NK-92 (cell line): Measurements from ENCODE around the gene APH1B.
"Not testable (repeated sequence)": the region's sequence is repeated elsewhere in the genome, so short reads cannot be mapped to it uniquely, and the experiment has no call there.

Experiments
- DNase-seq: peaks from one replicate; lab custom pipeline; 2025; ENCODE audit not compliant: unreplicated experiment; lab: John Stamatoyannopoulos, UW

APH1B gene

GRCh38 chr15:63329567-63330350 lies 52.4 kb downstream of the APH1B start:
- DNase-seq = no peak

- no peak for DNase-seq
Measured at GRCh38 chr15:63330926-63331325, 53.5 kb downstream of the APH1B start.

DNA sequence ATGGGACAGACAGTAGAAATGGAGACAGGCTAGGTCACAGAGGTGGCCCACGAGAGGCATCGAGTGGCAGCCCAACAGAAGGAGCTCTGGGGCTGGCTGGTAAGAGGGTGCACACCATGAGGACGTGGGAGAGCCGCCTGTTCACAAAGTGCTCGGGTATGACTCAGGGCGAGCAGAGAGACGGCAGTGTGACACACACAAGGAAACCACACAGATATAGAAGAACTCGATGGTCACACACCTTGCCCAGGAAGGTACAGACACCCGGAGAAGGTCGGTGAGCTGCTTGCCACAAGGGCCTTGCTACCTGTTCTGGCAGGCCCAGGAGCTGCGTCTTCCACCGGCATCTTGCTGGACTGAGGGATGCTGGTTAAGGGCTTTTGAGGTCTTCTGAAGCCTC lies 54.1 kb downstream of the APH1B start:
- DNase-seq = no peak

DNA sequence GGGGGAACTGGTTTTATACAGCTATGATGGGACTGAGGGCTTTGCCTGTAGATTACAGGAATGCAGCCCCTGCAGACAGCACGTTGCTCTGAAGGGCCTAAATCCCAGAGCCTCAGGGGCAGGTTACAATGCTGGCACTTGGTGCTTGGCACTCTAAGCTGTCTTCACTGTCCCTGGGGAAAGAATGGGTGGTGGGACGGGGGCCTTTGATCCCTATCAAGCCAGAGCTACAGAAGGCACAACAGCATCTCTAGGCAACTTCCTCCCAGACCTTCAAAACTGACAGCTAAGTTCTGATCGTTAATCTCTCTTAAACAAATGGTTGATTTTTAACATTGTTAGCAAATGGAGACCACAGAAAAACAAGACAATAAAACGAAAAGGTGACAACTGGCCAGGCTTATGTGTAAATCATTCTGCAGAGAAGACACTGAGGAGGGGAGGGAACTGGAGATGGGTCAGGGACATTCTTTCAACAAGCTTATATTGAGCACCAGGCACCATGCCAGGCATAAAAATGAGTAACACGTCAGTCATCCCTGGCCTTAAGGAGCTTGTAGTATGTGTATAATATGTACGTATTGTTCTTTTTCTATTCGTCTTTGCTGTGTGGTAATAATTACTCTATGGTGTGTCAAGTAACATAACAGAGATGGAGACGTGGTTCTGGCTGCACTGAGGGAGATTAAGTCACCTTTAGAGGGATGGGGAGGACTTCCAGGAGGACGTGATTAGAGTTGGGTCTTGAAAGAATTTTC lies 55.1 kb downstream of the APH1B start:
- no peak for DNase-seq

DNA sequence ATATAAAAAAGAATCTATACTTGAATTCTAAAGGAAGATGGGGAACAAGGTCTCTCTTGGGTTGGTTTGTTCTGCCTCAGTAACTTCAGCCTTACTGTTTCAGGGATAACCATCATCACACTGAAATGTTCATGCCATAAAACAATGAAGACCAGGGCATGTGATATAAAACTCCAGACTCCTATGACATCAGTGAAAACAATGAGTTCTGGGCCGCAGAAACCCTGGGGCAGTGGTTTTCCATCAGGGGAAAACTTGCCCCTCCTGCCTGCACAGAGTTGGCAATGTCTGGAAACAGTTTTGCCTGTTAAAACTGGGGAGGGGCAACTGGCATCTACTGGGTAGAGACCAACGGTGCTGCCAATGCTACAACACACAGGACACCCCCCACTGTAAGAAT lies 57.4 kb downstream of the APH1B start:
- DNase-seq = no peak

GRCh38 chr15:63335543-63336240 lies 58.3 kb downstream of the APH1B start:
- no peak for DNase-seq

- DNase-seq = no peak
Measured at GRCh38 chr15:63337046-63337445, 59.6 kb downstream of the APH1B start.

- no peak for DNase-seq
Measured at GRCh38 chr15:63338170-63338569, 60.8 kb downstream of the APH1B start.

GRCh38 chr15:63339006-63339766 lies 61.8 kb downstream of the APH1B start:
- no peak for DNase-seq

DNA sequence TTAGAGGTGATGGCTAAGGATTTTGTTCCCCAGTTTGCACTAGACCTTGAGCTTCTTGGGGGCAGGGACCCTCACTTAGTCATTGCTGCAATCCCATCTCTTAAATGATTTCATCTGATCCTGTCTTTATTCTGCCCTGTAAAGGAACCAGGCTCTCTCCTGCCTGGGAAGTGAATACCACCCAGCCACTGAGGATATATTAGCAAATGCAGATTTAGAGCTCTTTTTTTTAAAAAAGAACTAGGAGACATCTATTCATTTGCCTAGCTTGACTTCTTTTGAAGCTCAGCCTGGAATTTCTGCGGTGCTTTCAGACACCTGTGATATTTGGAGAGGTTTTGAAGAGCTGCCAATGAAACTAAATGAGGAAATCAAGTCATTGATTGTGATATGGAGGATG lies 62.4 kb downstream of the APH1B start:
- no peak for DNase-seq

DNA sequence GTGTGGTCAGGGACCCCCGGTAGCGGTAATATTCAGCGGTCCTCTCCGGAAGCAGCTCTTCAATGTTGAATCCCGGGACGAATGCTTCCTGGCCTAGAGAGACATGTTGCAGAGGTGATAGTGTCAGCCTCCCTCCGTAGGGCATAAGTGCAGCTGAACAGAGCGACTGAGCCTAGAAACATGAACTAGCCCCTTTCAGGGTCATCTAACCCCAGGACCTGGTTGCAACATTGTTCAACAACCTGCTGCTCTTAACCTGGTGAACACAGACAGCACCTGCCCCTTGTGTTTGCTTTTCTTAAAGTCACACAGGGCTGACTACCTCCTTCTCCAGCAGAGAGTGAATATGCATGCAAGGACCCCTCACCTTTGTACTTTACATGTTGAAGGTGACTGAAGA lies 62.9 kb downstream of the APH1B start:
- DNase-seq = no peak

DNA sequence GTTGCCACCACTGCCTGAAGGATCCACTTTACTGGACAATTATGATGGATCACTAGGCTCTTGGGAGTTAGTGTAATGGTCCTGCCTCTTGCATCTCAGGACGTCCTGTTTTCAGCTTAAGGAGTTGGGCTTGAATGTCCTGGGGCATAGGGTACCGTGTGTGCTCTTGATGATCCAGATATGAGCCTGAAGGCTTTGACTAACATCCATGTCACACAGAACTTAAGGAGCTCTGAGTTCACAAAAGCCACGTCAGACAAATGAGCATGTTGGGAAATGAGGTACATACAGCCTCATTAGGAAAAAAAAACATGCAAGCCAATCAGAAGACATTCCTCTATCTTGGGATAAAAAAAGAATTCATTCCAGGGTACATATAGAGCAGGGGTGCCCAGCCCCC lies 63.5 kb downstream of the APH1B start:
- no peak for DNase-seq

DNA sequence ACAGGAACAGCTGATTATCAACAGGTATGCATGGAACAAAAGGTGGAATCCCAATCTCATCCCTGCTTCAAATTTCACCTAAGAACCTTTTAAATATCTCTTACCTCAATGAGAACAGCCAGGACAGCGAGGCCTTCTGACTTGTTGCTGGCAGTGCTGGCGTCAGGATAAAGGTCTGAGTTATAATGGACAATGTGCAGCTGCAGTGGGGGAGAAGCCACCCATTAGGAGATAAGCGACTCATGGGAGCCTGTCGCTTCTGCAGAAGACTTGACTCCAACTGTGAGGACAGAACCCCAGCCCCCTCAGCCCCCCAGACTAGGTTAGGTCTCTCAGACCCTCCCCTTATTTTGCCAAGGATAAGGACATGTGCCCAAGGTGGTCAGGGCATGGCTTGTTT lies 64.5 kb downstream of the APH1B start:
- no peak for DNase-seq

- DNase-seq = not testable (repeated sequence)
Measured at GRCh38 chr15:63342996-63343562, 65.7 kb downstream of the APH1B start.

- no peak for DNase-seq
Measured at GRCh38 chr15:63344731-63345390, 67.5 kb downstream of the APH1B start.

DNA sequence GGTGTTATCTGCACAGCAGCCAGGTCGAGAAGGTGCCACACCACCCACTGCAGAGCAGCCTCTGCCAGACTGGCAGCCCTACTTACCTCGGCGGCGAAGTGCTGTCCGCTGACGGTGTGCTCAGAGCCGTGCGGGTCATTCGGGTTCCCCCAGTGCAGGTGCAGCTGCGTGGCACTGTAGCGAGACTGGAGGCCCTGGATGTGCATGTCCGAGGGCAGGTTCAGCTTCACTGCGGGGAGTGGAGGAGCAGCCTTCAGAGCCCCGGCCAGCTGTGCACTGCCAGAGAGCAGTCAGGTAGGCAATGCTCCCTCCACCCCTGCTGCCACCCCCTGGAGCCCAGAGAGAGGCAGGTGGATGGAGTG lies 68.0 kb downstream of the APH1B start:
- DNase-seq = no peak

DNA sequence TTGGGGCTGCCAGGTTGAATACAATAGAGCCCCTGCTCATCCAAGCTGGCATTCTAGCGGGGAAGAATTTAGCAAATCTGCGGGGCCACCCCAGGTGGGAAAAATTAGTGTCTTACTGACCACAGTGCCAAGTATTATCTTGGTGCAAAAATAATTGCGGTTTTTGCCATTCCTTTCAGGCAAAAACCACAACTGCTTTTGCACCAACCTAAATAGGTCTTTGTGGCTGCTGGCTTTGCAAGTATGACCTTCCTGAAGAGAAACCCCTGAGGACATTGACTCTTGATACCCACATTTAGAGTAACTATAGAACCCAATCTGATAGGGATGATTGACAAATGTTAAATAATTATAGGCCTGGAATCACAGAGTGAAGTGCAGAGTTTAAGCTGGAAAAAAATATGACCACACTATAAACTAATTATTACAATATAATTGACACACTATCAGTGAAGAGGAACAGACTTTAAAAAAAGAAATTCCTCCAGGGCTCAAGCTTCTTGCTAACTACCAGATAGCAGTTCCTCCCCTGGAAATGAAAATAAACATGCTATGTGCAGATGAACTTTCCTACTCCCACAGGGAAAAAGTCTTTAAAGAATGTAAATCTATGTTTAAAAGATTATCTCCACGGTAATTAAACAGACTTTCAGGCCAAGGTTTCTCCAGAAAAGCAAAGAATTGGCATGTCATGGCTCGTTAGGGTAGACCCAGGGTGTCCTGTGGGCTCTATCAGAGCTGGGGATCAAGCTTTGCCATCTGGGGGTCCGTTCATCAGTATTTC lies 69.9 kb downstream of the APH1B start:
- DNase-seq = no peak

DNA sequence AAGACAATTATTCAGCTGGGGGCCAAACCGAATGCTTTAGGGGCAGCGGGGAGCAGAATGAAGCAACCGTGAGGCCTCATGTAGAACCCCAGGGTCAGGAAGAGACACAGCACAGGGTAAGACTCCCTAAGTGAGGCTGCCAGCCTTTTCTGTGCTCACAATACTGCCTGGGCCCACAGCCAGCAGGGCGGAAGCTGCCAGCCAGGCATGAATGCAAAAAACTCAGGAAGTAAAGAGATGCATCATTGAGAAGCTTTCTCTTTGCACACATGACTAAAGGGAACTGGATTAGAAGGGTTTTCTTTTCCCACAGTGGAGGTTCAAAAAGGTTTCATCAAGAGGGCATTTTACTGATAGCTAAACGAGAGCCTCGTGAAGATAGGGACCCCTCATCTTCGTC lies 71.0 kb downstream of the APH1B start:
- DNase-seq = no peak

- no peak for DNase-seq
Measured at GRCh38 chr15:63349156-63349555, 71.8 kb downstream of the APH1B start.

DNA sequence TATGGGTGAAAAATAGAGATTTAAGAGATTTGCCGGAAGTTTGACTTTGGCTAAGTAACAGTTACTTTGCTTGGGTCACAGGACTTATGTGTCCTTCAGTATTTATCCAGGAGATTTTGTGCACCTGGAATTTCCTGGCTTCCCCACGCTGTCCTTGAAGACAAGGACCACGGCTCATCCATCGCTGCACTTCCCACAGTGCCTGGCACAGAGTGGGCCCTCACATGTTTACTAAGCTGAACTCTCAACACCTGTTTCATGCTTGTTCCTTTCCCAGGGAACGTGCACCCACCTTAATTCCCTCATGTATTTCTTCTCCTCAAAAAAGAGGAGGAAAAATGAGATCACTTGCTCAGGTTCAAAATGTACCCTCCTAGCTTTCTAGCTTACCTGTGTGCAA lies 72.2 kb downstream of the APH1B start:
- no peak for DNase-seq
